Epithelial cell of esophagus (primary cell): Measurements from ENCODE around the gene ADGRD2.

Experiments used
- DNase-seq: peaks from one replicate; pipeline ENCODE4 v3.0.0; 2010; ENCODE audit warnings: low read depth
- H3K4me3 ChIP-seq: 2 replicates; pipeline ENCODE4 v1.5.1; 2011; ENCODE audit warnings: mild to moderate bottlenecking, low read length, control low read depth
- TF ChIP-seq, protein P1 (sequence below): IDR thresholded peaks from 2 replicates; pipeline ENCODE4 v1.5.1; 2011; ENCODE audit warnings: low read depth, mild to moderate bottlenecking, low read length, control low read depth, inconsistent platforms; ENCODE audit not compliant: insufficient read depth; ENCODE audit errors: missing control alignments

Gene ADGRD2

DNA sequence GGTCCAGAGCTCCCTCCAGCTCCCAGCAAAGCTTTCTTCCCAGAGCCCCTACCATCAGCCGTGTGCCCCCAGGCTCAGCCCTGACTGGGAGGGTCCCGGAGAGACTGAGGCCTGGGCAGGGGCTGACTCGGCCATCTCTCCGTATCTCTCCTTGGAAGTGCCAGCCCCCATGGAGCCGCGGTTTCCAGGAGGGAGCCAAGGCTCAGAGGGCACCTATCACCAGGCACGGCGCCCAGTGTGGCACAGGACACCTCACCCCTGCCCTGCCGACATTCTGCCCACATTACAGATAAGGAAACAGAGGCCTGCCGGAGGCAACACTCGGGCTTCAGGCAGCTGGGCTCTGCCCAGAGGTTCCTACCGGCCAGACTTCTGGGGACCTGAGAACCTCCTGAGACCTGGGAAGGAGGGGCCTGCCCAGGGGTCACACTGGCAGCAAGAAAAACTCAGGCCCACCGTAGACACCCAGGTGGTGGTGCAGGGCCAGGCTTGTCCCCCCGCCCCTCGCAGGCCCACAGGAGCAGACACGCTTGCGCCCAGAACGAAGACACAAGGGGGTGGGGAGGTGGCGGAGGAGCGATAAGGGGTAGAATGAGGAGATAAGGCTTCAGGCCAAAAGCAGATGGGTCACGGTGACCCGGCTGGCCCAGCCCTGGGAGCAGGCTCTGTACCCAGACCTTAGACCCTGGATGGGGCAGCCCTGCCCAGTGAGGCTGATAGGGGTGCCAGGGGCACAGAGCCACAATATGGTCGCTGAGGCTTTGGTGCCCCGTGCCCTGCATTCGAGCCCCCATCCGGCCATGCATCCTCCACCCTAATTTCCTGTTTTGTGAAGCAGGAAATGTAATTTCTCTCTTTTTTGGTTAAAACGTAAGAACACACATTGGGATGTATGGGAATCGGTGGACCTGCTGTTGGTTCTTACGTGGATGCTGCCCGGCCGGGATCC, 45.1 kb downstream of the ADGRD2 start:
- no peak for DNase-seq
- TF ChIP-seq, protein P1, sequence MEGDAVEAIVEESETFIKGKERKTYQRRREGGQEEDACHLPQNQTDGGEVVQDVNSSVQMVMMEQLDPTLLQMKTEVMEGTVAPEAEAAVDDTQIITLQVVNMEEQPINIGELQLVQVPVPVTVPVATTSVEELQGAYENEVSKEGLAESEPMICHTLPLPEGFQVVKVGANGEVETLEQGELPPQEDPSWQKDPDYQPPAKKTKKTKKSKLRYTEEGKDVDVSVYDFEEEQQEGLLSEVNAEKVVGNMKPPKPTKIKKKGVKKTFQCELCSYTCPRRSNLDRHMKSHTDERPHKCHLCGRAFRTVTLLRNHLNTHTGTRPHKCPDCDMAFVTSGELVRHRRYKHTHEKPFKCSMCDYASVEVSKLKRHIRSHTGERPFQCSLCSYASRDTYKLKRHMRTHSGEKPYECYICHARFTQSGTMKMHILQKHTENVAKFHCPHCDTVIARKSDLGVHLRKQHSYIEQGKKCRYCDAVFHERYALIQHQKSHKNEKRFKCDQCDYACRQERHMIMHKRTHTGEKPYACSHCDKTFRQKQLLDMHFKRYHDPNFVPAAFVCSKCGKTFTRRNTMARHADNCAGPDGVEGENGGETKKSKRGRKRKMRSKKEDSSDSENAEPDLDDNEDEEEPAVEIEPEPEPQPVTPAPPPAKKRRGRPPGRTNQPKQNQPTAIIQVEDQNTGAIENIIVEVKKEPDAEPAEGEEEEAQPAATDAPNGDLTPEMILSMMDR: no peak
- no peak overlapping the region for H3K4me3 ChIP-seq

DNA sequence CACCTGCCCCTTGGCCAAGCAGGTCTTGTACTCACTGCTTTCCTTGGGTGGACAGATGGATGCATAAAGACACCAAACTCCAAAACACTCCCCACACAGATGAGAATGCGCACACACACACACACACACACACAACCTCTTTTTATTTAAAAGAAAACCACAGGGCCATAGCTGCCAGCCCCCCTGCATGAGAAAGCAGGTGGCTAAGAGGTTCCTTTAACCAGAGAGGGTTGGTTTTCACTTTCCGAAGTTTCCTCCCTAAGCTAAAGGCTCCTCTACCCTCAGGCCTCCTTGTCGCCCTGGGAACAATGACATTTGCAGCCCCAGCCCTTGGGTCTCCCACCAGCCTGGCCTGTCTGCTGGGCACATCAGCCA, 45.8 kb downstream of the ADGRD2 start:
- TF ChIP-seq, protein P1: no peak
- no peak overlapping the region for H3K4me3 ChIP-seq
- no peak for DNase-seq

DNA sequence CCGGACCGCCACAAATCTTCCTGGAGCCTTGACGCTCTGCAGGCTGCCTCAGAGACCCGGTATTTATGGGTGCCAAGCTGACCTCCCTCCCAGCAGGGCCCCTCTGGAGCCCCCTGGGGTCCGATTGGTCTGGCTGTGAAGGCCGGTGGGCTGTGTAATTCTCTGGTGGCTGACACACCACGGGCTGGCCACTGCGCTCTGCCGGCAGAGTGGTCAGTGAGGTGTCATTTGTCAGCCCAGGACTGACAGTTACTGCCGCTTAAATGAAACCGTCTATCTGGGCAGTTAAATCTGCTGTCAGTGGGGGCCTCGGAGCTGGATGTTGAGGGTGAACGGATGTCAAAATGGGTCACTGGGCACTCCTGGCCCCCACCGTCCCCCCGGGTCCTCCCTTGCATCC, 46.2 kb downstream of the ADGRD2 start:
- no peak overlapping the region for H3K4me3 ChIP-seq
- DNase-seq: no peak
- TF ChIP-seq, protein P1: no peak

DNA sequence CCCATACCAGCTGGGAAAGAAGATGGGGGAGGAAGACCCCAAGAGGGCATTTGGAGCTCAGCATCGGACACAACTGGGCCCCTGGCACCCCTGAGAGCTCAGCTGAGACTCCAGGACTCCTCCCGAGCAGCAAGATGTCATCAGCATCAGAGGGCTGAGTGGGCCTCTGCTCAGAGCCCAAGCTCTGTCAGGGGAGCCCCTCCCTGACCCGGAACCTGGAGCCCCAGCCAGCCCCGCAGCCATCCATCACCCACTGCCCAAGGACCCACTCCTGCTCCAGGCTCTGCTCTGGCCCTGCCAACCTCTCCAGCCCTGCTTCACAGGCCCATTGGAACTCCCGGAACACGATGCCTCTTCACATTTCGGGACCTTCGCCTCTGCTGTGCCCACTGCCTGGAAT, 47.2 kb downstream of the ADGRD2 start:
- DNase-seq: no peak
- H3K4me3 ChIP-seq: no peak overlapping the region
- TF ChIP-seq, protein P1: no peak

DNA sequence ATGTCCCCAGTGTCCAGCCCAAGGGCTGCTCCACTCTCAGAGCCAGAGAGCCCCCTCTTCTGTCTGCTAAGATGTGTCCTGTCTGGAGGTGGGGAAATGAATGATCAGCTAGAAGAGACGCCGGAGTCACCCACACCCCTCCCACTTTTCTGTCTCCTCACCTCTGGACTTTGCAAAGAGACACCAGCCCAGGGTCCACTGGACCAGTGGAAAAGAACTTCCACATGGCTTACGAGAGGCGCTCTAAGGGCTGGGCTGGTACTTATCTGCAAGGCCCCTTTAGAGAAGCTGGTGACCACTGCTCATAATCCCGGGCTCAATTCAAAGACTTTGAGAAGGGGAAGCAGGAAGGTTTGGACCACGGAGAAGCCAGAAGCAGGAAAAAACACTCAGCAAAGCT, 47.8 kb downstream of the ADGRD2 start:
- TF ChIP-seq, protein P1: no peak
- DNase-seq: no peak
- H3K4me3 ChIP-seq: no peak overlapping the region

DNA sequence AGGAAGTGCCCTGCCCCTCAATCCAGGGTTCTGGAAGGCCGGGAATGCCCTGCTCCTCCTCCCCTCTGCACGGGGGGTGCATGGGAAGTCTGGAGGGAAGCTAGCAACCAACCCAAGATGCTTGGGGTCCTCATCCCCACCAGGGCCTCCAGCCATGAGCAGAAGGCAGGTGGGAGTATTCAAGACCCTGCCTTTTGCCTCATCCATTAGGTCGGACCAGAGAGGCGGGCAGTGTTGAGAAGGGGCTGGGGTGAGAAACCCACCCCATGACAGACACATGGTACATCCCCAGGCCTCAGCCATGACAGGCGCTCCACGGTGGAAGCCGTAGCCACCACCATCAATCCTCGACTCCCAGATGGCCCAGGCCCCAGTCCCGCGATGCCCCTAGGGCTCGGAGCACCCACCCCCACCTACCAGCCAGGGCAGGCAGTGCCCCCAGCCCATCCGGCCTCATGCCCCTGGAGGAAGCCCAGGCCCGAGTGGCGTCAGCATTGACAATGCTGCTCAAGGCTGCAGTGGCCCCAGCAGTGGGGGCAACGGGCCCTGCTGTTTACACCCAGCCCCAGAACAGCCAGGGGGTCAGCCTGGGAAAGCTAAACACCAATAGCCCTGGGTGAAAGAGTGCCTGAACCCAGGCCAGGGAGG, 48.4 kb downstream of the ADGRD2 start:
- no peak overlapping the region for H3K4me3 ChIP-seq
- no peak for DNase-seq
- TF ChIP-seq, protein P1: no peak
